Activated T-cell treated with anti-CD3 and anti-CD28 coated beads, Interleukin-2, amount 50 U/mL, for 4 hours (primary cell): ENCODE measurements around the gene PTPRS. TPM values are rescaled to one million over a fixed set of nuclear protein-coding genes. Genes with fewer than 3 reads are reported as not detected.

ENCODE experiments used
- ATAC-seq, 2 donors: fragments of 200-7000 bp; cut with Tn5 transposase; one replicate each; pipeline ENCODE4 v1.10.0; 2021
- DNase-seq: peaks from one replicate; pipeline ENCODE4 v3.0.0-alpha.2; 2020
- H3K27me3 Mint-ChIP-seq: one replicate; pipeline ENCODE4 v1.8.0; 2021; ENCODE audit warnings: low read depth, mixed read lengths
- H3K36me3 Mint-ChIP-seq: one replicate; pipeline ENCODE4 v1.8.0; 2022; ENCODE audit warnings: mixed read lengths; ENCODE audit not compliant: insufficient read depth
- H3K4me1 Mint-ChIP-seq: one replicate; pipeline ENCODE4 v1.8.0; 2021; ENCODE audit warnings: low read depth, mixed read lengths
- H3K4me3 Mint-ChIP-seq: one replicate; pipeline ENCODE4 v1.8.0; 2021; ENCODE audit warnings: mild to moderate bottlenecking, moderate library complexity, mixed read lengths
- H3K9me3 Mint-ChIP-seq: one replicate; pipeline ENCODE4 v1.8.0; 2021; ENCODE audit warnings: mixed read lengths
- total RNA-seq, 3 donors: library from RNA; stranded (reverse); gene quantifications; one replicate each; pipeline ENCODE4 v1.2.1, GENCODE V29; 2021

Gene PTPRS
- total RNA-seq, 3 donors from 2014 or later, result 0.79 to 1.3 (median 0.92) TPM

DNA sequence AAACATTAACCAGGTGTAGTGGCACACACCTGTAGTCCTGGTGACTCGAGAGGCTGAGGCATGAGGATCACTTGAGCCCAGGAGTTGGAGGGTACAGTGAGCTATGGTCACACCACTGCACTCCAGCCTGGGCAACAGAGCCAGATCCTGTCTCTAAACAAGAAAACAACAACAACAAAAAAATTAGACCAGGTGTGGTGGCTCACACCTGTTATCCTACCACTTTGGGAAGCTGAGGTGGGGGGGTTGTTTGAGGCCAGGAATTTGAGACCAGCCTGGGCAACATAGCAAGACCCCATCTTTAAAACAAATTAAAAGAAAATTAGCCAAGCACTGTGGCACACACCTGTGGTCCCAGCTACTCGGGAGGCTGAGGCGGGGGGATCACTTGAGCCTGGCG is 20.8 kb upstream of the PTPRS start:
- ATAC-seq (no peak), DNase-seq (no peak)
- H3K9me3 Mint-ChIP-seq, result no peaks in the 10 kb centered on the region
- H3K4me1 Mint-ChIP-seq, result no peaks in the 10 kb centered on the region
- no peaks in the 10 kb centered on the region for H3K36me3 Mint-ChIP-seq
- H3K27me3 Mint-ChIP-seq, result peaks cover 48% of the 10 kb centered on the region
- H3K4me3 Mint-ChIP-seq, result no peak overlapping the region

DNA sequence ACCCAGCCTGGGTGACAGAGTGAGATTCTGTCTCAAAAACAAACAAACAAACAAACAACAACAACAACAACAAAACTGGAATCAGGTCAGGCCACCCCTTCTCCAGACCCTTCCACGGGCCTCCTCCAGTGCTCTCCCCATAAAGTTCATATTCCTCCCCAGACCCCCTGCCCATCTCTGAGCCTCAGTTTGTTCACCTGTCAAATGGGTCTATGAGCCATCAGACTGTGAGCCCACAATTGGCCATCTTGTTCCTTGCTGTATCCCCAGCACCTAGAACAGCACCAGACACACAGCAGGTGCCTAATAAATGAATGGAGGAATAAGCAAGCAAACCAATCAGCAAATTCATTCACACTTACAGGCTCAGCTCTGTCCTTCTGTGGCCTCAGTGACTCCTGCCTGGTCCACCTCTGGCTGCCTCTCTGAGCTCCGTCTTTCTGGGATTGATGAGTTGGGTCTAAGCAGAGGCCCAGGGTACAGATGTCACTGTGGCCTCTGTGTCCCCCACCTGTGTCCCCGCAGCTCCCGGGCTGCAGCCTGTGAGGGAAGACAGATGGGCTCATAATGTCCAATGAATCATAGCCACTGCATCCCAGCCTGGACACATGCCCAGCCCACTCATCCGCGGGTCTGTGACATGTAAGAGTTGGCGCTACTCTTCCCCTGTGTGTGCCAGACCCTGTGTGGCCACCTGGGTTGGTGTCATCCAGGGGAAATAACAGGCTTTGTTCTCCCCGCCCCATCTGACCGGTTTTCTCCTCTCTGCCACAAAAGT is 19.6 kb upstream of the PTPRS start:
- no peak overlapping the region for H3K4me3 Mint-ChIP-seq
- no peaks in the 10 kb centered on the region for H3K9me3 Mint-ChIP-seq
- H3K4me1 Mint-ChIP-seq, result no peaks in the 10 kb centered on the region
- DNase-seq (no peak), ATAC-seq (no peak)
- peaks cover 56% of the 10 kb centered on the region for H3K27me3 Mint-ChIP-seq
- H3K36me3 Mint-ChIP-seq, result no peaks in the 10 kb centered on the region

DNA sequence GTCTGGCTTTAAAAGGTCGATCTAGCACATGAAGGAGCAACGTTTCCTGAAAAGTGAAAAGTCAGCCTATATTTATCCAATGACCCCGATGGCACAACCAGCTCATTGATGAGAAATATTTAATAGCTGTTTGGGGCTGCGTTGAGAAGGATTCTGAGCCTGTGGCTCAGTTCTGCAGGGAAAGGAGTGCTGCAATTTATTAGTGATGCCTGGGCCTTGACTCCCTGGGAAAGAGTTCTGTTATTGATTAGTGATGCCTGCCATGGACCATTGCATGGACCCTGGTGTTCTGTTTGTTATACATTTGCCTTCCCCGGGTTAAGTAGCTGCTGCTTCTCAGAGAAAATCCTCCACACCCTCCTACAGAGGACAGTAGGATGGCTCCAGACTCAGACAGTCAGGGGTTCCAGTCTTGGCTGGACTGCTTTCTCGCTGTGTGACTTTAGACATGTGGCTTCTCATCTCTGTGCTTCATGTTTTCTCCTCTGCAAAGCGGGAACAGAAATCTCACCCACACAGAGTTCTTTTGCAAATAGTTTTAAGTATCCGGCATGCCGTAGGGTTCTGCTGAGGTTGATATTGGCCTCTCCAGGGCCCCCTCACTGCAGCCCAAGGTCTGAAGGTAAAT is 17.7 kb upstream of the PTPRS start:
- no peaks in the 10 kb centered on the region for H3K4me1 Mint-ChIP-seq
- DNase-seq (no peak), ATAC-seq (no peak)
- H3K27me3 Mint-ChIP-seq, result peaks cover 57% of the 10 kb centered on the region
- no peaks in the 10 kb centered on the region for H3K9me3 Mint-ChIP-seq
- no peaks in the 10 kb centered on the region for H3K36me3 Mint-ChIP-seq
- H3K4me3 Mint-ChIP-seq, result no peak overlapping the region

DNA sequence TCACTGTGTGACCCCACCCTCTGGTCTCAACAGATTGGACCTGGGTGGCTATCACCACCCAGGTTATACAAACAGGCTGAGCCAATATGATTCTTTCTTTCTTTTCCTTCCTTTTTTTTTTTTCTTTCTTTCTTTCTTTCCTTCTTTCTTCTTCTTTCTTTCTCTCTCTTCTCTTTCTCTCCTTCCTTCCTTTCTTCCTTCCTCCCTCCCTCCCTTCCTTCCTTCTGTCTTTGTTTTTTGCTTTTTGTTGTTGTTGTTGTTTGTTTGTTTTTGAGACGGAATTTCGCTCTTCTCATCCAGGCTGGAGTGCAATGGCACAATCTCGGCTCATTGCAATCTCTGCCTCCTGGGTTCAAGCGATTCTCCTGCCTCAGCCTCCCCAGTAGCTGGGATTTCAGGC is 17.0 kb upstream of the PTPRS start:
- H3K9me3 Mint-ChIP-seq, result no peaks in the 10 kb centered on the region
- no peak for ATAC-seq
- DNase-seq, result no peak
- H3K36me3 Mint-ChIP-seq, result no peaks in the 10 kb centered on the region
- peaks cover 57% of the 10 kb centered on the region for H3K27me3 Mint-ChIP-seq
- no peak overlapping the region for H3K4me3 Mint-ChIP-seq
- H3K4me1 Mint-ChIP-seq, result no peaks in the 10 kb centered on the region

DNA sequence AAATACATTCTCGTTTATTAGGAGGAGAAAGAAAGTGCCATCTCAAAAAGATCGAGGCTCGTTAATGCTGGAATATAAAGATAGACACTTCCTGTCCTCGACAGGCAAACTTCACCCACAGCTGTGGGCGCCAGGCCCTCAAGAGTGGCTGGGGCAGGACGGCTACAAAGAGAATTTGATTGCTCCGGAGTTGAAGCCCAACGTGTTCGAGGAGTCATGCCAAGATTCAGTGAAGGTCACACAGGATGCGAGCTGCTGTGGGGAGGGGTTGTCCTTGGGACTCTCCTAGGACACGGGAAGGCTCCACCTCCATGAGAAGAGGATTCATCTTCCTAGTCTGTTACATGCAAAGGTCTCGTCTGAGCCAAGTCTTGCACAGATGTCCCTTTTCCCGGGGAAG is 16.3 kb upstream of the PTPRS start:
- H3K9me3 Mint-ChIP-seq, result no peaks in the 10 kb centered on the region
- no peak for ATAC-seq

DNA sequence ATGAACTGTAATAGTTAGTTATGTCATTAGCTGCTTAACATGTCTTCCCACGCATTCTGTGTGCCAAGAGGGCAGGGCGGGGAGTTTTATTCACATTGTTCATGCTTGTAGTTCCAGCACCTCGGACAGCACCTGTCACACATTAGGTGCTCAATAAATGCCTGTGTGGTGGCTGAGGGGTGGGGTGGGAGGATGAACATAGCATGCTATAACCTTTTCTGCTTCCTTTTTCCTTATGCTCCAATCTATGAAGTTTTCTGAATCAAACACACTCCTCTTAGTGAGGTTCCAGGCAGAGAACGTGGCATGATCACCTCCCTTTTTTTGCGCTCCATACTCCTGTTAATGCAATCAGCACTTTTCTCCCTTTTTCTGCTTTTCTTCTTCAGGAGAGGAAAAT is 15.8 kb upstream of the PTPRS start:
- Mint-ChIP-seq H3K27me3 (peaks cover 54% of the 10 kb centered on the region), H3K9me3 (no peaks in the 10 kb centered on the region), H3K36me3 (no peaks in the 10 kb centered on the region), H3K4me1 (no peaks in the 10 kb centered on the region), H3K4me3 (no peak overlapping the region)
- ATAC-seq (no peak), DNase-seq (no peak)

More for the DNA sequence above, 16.3 kb upstream of the PTPRS start:
- Mint-ChIP-seq H3K4me1 (no peaks in the 10 kb centered on the region), H3K27me3 (peaks cover 54% of the 10 kb centered on the region), H3K4me3 (no peak overlapping the region), H3K36me3 (no peaks in the 10 kb centered on the region)
- DNase-seq, result no peak

DNA sequence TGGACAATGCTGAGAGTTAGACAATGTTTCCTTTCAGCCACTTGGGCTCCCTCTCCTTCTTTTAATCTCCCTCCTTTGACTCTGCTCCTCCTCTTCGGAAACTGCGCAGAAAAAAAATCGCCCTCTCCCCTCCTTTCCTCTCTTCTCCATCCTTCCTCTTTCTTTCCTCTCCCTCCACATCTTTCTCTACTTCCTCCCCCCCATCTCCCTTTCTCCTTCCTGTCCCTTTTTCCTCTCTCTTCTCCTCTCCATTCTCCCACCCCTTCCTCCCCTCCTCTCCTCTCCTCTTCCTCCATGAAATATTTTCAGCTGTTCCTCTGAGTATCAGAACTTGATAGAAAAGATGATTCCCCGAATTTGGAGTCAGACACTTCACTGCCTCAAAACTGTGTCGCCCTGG is 15.1 kb upstream of the PTPRS start:
- ATAC-seq (no peak), DNase-seq (no peak)
- Mint-ChIP-seq H3K4me3 (no peak overlapping the region), H3K36me3 (no peaks in the 10 kb centered on the region), H3K9me3 (no peaks in the 10 kb centered on the region), H3K27me3 (peaks cover 49% of the 10 kb centered on the region), H3K4me1 (no peaks in the 10 kb centered on the region)

DNA sequence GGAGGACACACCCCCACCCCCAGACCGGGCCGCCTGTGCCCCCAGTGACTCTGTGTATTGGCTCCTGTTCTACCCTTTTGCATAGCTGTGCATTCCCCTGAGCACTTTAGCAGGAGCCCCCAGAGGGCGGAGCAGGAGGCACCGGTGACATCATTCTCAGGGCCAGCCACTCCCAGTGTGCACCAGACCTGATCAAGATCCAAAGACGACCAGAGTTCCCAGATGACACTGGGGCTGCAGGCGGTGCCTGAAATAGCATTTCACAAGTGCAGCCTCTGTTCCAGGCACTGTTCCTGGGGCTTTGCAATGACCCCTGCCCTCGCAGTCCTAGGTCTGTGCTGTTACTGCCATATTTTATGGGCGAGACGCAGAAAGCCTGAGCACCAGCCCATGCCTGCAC is 14.5 kb upstream of the PTPRS start:
- peaks cover 45% of the 10 kb centered on the region for H3K27me3 Mint-ChIP-seq
- no peaks in the 10 kb centered on the region for H3K4me1 Mint-ChIP-seq
- DNase-seq, result no peak
- H3K36me3 Mint-ChIP-seq, result no peaks in the 10 kb centered on the region
- no peaks in the 10 kb centered on the region for H3K9me3 Mint-ChIP-seq
- no peak for ATAC-seq
- no peak overlapping the region for H3K4me3 Mint-ChIP-seq

DNA sequence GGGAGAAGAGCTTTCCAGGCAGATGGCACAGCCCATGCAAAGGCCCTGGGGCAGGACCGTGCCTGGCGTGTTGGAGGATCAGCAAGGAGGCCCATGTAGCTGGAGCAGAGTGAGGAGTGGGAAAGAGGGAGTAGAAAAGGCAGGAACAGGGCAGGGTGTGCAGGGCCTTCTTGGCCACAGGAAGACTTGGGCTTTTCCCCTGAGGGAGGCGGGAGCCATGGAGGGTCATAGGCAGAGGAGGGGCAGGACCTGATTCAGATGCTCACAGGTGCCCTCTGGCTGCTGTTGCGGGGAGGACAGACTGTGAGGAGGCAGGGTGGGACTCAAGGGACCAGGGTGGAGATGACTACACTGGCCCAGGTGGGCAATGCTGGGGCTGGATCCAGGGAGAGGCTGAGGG is 13.8 kb upstream of the PTPRS start:
- no peak for ATAC-seq
- H3K4me3 Mint-ChIP-seq, result no peak overlapping the region
- no peak for DNase-seq
- H3K9me3 Mint-ChIP-seq, result no peaks in the 10 kb centered on the region
- H3K36me3 Mint-ChIP-seq, result no peaks in the 10 kb centered on the region
- H3K4me1 Mint-ChIP-seq, result no peaks in the 10 kb centered on the region
- peaks cover 40% of the 10 kb centered on the region for H3K27me3 Mint-ChIP-seq

DNA sequence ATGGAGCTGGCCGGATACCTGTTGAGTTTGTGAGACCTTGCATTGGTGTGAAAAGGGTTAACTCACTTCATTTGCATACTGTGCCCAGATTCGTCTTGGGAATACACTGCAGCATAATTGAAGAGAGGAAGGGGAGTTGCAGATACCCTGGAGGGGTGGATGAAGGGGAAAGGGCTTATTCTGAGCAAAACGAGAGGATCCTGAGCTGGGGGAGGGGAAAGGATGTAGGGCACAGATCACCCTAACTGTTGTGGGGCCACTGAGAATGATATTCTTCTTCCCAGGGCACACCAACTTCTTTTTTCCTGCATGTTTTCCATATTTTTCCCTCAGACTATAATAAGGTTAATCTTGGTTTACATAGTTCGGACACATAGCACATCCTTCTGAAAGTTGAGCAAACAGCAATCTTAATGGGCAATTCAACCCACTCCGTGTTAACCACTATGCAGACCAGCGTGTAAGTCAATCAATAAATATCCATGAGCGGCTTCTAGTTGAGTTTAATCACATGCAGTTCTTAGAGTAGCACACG is 11.7 kb upstream of the PTPRS start:
- Mint-ChIP-seq H3K4me1 (no peaks in the 10 kb centered on the region), H3K27me3 (peaks cover 26% of the 10 kb centered on the region), H3K36me3 (no peaks in the 10 kb centered on the region), H3K9me3 (peaks cover 5% of the 10 kb centered on the region), H3K4me3 (no peak overlapping the region)
- ATAC-seq (no peak), DNase-seq (no peak)

DNA sequence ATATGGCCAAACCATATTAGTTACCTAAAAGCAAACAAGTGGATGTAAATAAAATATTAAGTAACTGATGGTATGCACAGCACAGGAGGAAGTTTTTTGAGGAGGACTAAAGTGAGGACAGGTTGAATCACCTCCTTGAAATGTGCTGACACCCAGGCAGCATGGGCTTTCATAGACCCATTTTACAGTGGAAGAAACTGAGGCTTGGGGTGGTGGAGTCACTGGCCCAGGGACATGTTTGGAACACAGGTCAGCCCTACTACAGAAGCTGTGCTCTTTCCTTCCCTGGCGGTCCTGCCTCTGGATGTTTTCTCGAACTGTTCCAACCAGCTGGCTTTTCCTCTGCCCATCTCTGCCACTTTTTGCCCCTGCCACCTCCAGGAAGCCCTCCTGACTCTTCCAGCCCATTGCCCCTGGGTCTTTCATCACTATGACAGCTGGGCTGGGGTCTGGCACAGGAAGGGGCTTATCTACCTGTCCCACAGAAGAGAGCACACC is 11.2 kb upstream of the PTPRS start:
- ATAC-seq (no peak), DNase-seq (no peak)
- Mint-ChIP-seq H3K27me3 (peaks cover 26% of the 10 kb centered on the region), H3K9me3 (peaks cover 6% of the 10 kb centered on the region), H3K4me3 (no peak overlapping the region), H3K36me3 (no peaks in the 10 kb centered on the region), H3K4me1 (no peaks in the 10 kb centered on the region)

DNA sequence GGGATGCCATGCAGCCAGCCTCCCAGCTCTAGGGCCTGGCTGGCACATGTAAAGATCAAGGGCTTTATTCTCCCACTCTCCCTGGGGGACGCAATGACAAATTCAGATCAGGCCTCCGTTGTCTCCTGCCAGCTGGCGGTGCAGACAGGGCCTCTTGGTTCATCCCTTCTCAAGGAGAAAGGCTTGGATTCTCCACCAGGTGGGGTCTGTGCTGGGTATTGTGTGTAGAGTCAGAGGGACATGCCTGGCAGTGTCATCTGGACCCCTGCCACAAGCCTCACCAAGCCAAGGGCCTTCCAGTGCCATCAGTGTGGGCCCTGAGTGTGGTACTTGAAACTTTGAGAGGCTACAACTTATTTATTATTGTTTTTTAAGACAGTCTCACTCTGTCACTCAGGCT is 8.4 kb upstream of the PTPRS start:
- Mint-ChIP-seq H3K4me3 (no peak overlapping the region), H3K9me3 (peaks cover 6% of the 10 kb centered on the region), H3K27me3 (peaks cover 15% of the 10 kb centered on the region), H3K4me1 (no peaks in the 10 kb centered on the region), H3K36me3 (no peaks in the 10 kb centered on the region)
- no peak for DNase-seq
- ATAC-seq, result no peak

DNA sequence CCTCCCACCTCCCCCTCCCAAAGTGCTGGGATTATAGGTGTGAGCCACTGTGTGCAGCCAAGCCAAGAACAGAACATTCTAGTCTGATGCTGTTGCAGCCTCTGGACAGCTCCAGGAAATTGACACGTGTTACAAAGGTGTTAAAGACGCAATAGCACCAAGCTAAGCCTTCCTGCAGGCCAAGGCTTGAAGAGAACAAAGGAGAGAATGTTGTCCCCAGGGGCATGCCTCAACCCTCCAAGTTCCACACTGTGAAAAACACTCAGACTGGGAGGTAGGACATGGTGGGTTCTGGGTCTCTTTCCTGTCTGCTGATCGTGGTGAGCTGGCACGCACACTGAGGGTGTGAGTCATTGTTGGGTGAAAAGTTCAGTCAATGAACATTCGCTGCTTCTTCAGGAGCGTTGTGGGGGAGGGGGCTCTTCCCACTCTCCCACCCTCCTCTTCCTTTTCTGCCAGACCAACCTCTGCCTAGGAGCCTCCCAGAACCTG is 5.3 kb upstream of the PTPRS start:
- no peak for DNase-seq
- peaks cover 4% of the 10 kb centered on the region for H3K4me1 Mint-ChIP-seq
- H3K4me3 Mint-ChIP-seq, result no peak overlapping the region
- no peaks in the 10 kb centered on the region for H3K36me3 Mint-ChIP-seq
- ATAC-seq, result peak; percentile 40 to 72
- peaks cover 31% of the 10 kb centered on the region for H3K27me3 Mint-ChIP-seq
- H3K9me3 Mint-ChIP-seq, result peaks cover 6% of the 10 kb centered on the region

DNA sequence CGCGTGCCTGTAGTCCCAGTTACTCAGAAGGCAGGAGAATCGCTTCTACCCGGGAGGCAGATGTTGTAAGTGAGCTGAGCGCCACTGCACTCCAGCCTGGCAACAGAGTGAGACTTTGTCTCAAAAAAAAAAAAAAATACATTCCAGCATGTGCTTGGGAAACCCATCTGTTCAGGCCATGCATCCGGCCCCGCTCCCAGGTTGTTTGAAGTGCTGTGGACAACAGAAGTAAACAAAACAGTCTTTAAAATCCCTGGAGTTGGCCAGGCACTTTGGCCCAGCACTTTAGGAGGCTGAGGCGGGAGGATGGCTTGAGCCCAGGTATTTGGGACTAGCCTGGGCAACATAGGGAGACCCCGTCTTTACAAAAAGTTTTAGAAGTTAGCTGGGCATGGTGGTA is 3.2 kb upstream of the PTPRS start:
- DNase-seq (no peak), ATAC-seq (no peak)
- Mint-ChIP-seq H3K4me3 (no peak overlapping the region), H3K4me1 (peaks cover 10% of the 10 kb centered on the region), H3K36me3 (no peaks in the 10 kb centered on the region), H3K27me3 (peaks cover 33% of the 10 kb centered on the region), H3K9me3 (peaks cover 6% of the 10 kb centered on the region)
